IMR-90 (cell line): ENCODE measurements around the gene GNAI1. TPM values are rescaled to one million over a fixed set of nuclear protein-coding genes. Genes with fewer than 3 reads are reported as not detected.
A peak's percentile ranks its signal among the peaks of the same experiment; 100 is the strongest.

Experiments
- ATAC-seq: fragments of 200-7000 bp; cut with Tn5 transposase; 2 replicates; pipeline ENCODE4 v1.9.1; 2020; ENCODE audit warnings: low read depth, mild to moderate bottlenecking, moderate library complexity
- BruUV-seq: library from RNA; stranded (reverse); fragments of 400-500 nt; replicated peaks from 2 replicates; lab custom pipeline; 2021; lab: Mats Ljungman, UMichigan
- CTCF ChIA-PET: fragments of 300-600 bp; formaldehyde crosslinking; extraction: SDS; loops from one replicate; lab custom pipeline; 2021; ENCODE audit warnings: antibody characterized with exemption; lab: Yijun Ruan, JAX
- POLR2A ChIA-PET: fragments of 300-600 bp; sonication (Branson Sonifier 250); formaldehyde crosslinking; loops from one replicate; lab custom pipeline; 2022; ENCODE audit warnings: antibody characterized with exemption; ENCODE audit not compliant: unreplicated experiment; lab: Charles Lee
- DNase-seq: peaks from one replicate; pipeline ENCODE4 v3.0.0; 2013
- H2AFZ ChIP-seq: replicated peaks from 2 replicates; pipeline ENCODE3; 2013; ENCODE audit warnings: low read length, mild to moderate bottlenecking; ENCODE audit not compliant: poor library complexity
- H2AK5ac ChIP-seq: 2 replicates; pipeline ENCODE4 v1.6.1; 2013; ENCODE audit warnings: low read depth, low read length, inconsistent platforms
- H2AK9ac ChIP-seq: replicated peaks from 2 replicates; pipeline ENCODE3; 2013; ENCODE audit warnings: mild to moderate bottlenecking, low read depth, low read length, moderate library complexity; ENCODE audit not compliant: poor library complexity
- H2BK120ac ChIP-seq: 2 replicates; pipeline ENCODE4 v1.6.1; 2013; ENCODE audit warnings: low read depth, low read length, inconsistent platforms
- H2BK15ac ChIP-seq: 3 replicates; pipeline ENCODE4 v1.6.1; 2013; ENCODE audit warnings: low read depth, low read length, inconsistent platforms
- H2BK20ac ChIP-seq: 2 replicates; pipeline ENCODE4 v1.6.1; 2013; ENCODE audit warnings: low read depth, mild to moderate bottlenecking, inconsistent platforms, low read length, moderate library complexity
- H2BK5ac ChIP-seq: 2 replicates; pipeline ENCODE4 v1.6.1; 2013; ENCODE audit warnings: mild to moderate bottlenecking, low read depth, low read length, inconsistent platforms; ENCODE audit not compliant: poor library complexity, severe bottlenecking
- H3K14ac ChIP-seq: replicated peaks from 2 replicates; pipeline ENCODE4 v1.6.1; 2013; ENCODE audit warnings: low read depth, low read length, inconsistent platforms
- H3K18ac ChIP-seq: 2 replicates; pipeline ENCODE4 v1.6.1; 2013; ENCODE audit warnings: low read depth, low read length, control low read depth
- H3K23ac ChIP-seq: 2 replicates; pipeline ENCODE4 v1.6.1; 2013; ENCODE audit warnings: low read depth, low read length, inconsistent platforms
- H3K27ac ChIP-seq: 2 replicates; pipeline ENCODE4 v1.5.1; 2013; ENCODE audit warnings: mild to moderate bottlenecking, control low read depth, low read length; ENCODE audit not compliant: insufficient read depth
- H3K27me3 ChIP-seq: 2 replicates; pipeline ENCODE4 v1.6.1; 2013; ENCODE audit warnings: low read length; ENCODE audit not compliant: control insufficient read depth, insufficient read depth
- H3K36me3 ChIP-seq: 2 replicates; pipeline ENCODE4 v1.6.1; 2013; ENCODE audit warnings: low read length, mixed read lengths; ENCODE audit not compliant: control insufficient read depth, insufficient read depth
- H3K4ac ChIP-seq: 2 replicates; pipeline ENCODE4 v1.6.1; 2013; ENCODE audit warnings: low read depth, low read length, inconsistent platforms
- H3K4me1 ChIP-seq: 2 replicates; pipeline ENCODE4 v1.6.1; 2013; ENCODE audit warnings: low read length, mixed read lengths; ENCODE audit not compliant: control insufficient read depth, insufficient read depth
- H3K4me2 ChIP-seq: 2 replicates; pipeline ENCODE4 v1.6.1; 2013; ENCODE audit warnings: low read depth, mild to moderate bottlenecking, control low read depth, low read length, moderate library complexity
- H3K4me3 ChIP-seq: 2 replicates; pipeline ENCODE4 v1.5.1; 2013; ENCODE audit warnings: low read depth, mild to moderate bottlenecking, control low read depth, low read length, moderate library complexity; ENCODE audit not compliant: insufficient read depth
- H3K56ac ChIP-seq: 2 replicates; pipeline ENCODE4 v1.6.1; 2013; ENCODE audit warnings: low read length, inconsistent platforms; ENCODE audit not compliant: insufficient read depth; ENCODE audit errors: extremely low read depth
- H3K79me1 ChIP-seq, 2 experiments: 2 replicates each; pipeline ENCODE4 v1.6.1; 2013; ENCODE audit warnings: low read length in 2 of 2, inconsistent platforms in 1 of 2, low read depth in 1 of 2
- H3K9ac ChIP-seq: 2 replicates; pipeline ENCODE4 v1.6.1; 2013; ENCODE audit warnings: low read depth, low read length, control low read depth
- H3K9me1 ChIP-seq: 2 replicates; pipeline ENCODE4 v1.6.1; 2013; ENCODE audit warnings: low read length, inconsistent platforms; ENCODE audit not compliant: insufficient read depth
- H3K9me3 ChIP-seq: 2 replicates; pipeline ENCODE4 v1.6.1; 2013; ENCODE audit warnings: low read length; ENCODE audit not compliant: control insufficient read depth, insufficient read depth
- H4K20me1 ChIP-seq: 2 replicates; pipeline ENCODE4 v1.6.1; 2013; ENCODE audit warnings: low read length, inconsistent platforms; ENCODE audit not compliant: insufficient read depth
- H4K5ac ChIP-seq: 2 replicates; pipeline ENCODE4 v1.6.1; 2013; ENCODE audit warnings: mild to moderate bottlenecking, low read depth, low read length, control low read depth
- H4K8ac ChIP-seq, 2 experiments: 2 replicates each; pipeline ENCODE4 v1.6.1; 2013; ENCODE audit warnings: low read depth in 2 of 2, low read length in 2 of 2, control low read depth in 1 of 2, inconsistent platforms in 1 of 2
- H4K91ac ChIP-seq: 2 replicates; pipeline ENCODE4 v1.6.1; 2013; ENCODE audit warnings: low read depth, low read length, inconsistent platforms; ENCODE audit not compliant: insufficient read depth
- BHLHE40 ChIP-seq: fragments of 150-350 bp; IDR thresholded peaks from 2 replicates; pipeline ENCODE4 v1.6.1; 2016; ENCODE audit warnings: mild to moderate bottlenecking, low read depth, low read length
- CEBPB ChIP-seq: IDR thresholded peaks from 2 replicates; pipeline ENCODE4 v1.6.1; 2012; ENCODE audit warnings: low read depth, low read length, improper control_type of control experiment
- CHD1 ChIP-seq: IDR thresholded peaks from 2 replicates; pipeline ENCODE4 v1.6.1; 2012; ENCODE audit warnings: low read depth, low read length, improper control_type of control experiment
- CTCF ChIP-seq: conservative IDR thresholded peaks from 2 replicates; pipeline ENCODE4 v1.5.1; 2012; ENCODE audit warnings: mild to moderate bottlenecking, low read depth, low read length, improper control_type of control experiment
- ELK1 ChIP-seq: fragments of 150-350 bp; IDR thresholded peaks from 2 replicates; pipeline ENCODE4 v1.6.1; 2016; ENCODE audit warnings: low read depth, mild to moderate bottlenecking, low read length, moderate library complexity, borderline replicate concordance
- FOS ChIP-seq: fragments of 150-350 bp; IDR thresholded peaks from 2 replicates; pipeline ENCODE4 v1.6.1; 2016; ENCODE audit warnings: low read depth, low read length
- MAFK ChIP-seq: IDR thresholded peaks from 2 replicates; pipeline ENCODE4 v1.6.1; 2012; ENCODE audit warnings: low read depth, low read length, improper control_type of control experiment
- MAZ ChIP-seq: IDR thresholded peaks from 2 replicates; pipeline ENCODE4 v1.6.1; 2012; ENCODE audit warnings: low read depth, mild to moderate bottlenecking, low read length, improper control_type of control experiment, moderate library complexity, borderline replicate concordance
- MXI1 ChIP-seq: IDR thresholded peaks from 2 replicates; pipeline ENCODE4 v1.6.1; 2012; ENCODE audit warnings: low read depth, mild to moderate bottlenecking, low read length, moderate library complexity, borderline replicate concordance
- NFE2L2 ChIP-seq: fragments of 150-350 bp; IDR thresholded peaks from 2 replicates; pipeline ENCODE4 v1.6.1; 2016; ENCODE audit warnings: low read depth, mild to moderate bottlenecking, low read length
- POLR2A ChIP-seq: IDR thresholded peaks from 2 replicates; pipeline ENCODE4 v1.6.1; 2012; ENCODE audit warnings: mild to moderate bottlenecking, low read depth, low read length
- RAD21 ChIP-seq: IDR thresholded peaks from 2 replicates; pipeline ENCODE4 v1.6.1; 2012; ENCODE audit warnings: low read length, improper control_type of control experiment
- RCOR1 ChIP-seq: IDR thresholded peaks from 2 replicates; pipeline ENCODE4 v1.6.1; 2012; ENCODE audit warnings: mild to moderate bottlenecking, low read length, improper control_type of control experiment; ENCODE audit not compliant: insufficient replicate concordance
- RFX5 ChIP-seq: IDR thresholded peaks from 2 replicates; pipeline ENCODE4 v1.8.0; 2012; ENCODE audit warnings: low read depth, mild to moderate bottlenecking, low read length, moderate library complexity
- SMC3 ChIP-seq: fragments of 150-350 bp; IDR thresholded peaks from 2 replicates; pipeline ENCODE4 v1.6.1; 2016; ENCODE audit warnings: low read depth, mild to moderate bottlenecking, antibody characterized with exemption, low read length, moderate library complexity
- USF2 ChIP-seq: fragments of 150-350 bp; IDR thresholded peaks from 2 replicates; pipeline ENCODE4 v1.6.1; 2017; ENCODE audit warnings: mild to moderate bottlenecking, antibody characterized with exemption, low read length, low read depth
- WGBS, 2 experiments: methylation state at CpG; one replicate each; pipeline versions ENCODE4 v1.1.5 to v1.1.7; 2013; ENCODE audit warnings: missing lambda C conversion rate in 2 of 2; ENCODE audit not compliant: insufficient read length in 1 of 2; ENCODE audit errors: extremely low coverage in 2 of 2; 5-methylcytosine and 5-hydroxymethylcytosine counted together
- dilution Hi-C: fragments of 300-500 bp; cut with HindIII; formaldehyde crosslinking; loops from one replicate; pipeline ENCODE4 v1.14.3; 2018; ENCODE audit warnings: low sequenced_read_pairs; ENCODE audit not compliant: unreplicated experiment
- in situ Hi-C: fragments of 300-500 bp; cut with MboI; formaldehyde crosslinking; loops from 3 replicates; pipeline ENCODE4 v1.14.3; 2019; ENCODE audit warnings: low sequenced_read_pairs, inconsistent platforms, mixed read lengths
- intact Hi-C: fragments of 100-400 bp; cut with micrococcal nuclease; formaldehyde crosslinking; loops from 2 replicates; pipeline ENCODE4 v1.10.0; 2022
- polyA plus RNA-seq, 3 experiments: library from polyadenylated mRNA; depleted of rRNA; stranded (reverse); fragments of >200 nt; gene quantifications; 2 replicates each; pipeline ENCODE4 v1.2.3, GENCODE V29; 2012; ENCODE audit warnings: low replicate concordance in 1 of 3
- total RNA-seq: library from RNA; depleted of rRNA; stranded (reverse); fragments of >200 nt; gene quantifications from 2 replicates; pipeline ENCODE4 v1.2.3, GENCODE V29; 2012

GNAI1 gene
- total and polyA plus RNA-seq, 2 of the 4 experiments (the other 2 are of a cell fraction), result 21.1 to 26.5 TPM

GRCh38 chr7:80273327-80273726, 138.7 kb downstream of the GNAI1 start:
- H3K79me1 ChIP-seq, result no peaks in the 10 kb centered on the region
- H3K4ac ChIP-seq, result no peak overlapping the region
- WGBS, 2 experiments, result no CpG with 5 or more reads among the region's 3 CpGs
- H3K4me1 ChIP-seq, result peaks cover 7% of the 10 kb centered on the region
- H3K9me1 ChIP-seq, result no peaks in the 10 kb centered on the region
- no peak overlapping the region for H3K9ac ChIP-seq
- H3K36me3 ChIP-seq, result no peaks in the 10 kb centered on the region
- no peak overlapping the region for H2BK20ac ChIP-seq
- no peak overlapping the region for H3K18ac ChIP-seq
- H4K91ac ChIP-seq, result no peak overlapping the region
- H3K56ac ChIP-seq, result no peak overlapping the region
- H2AK5ac ChIP-seq, result no peak overlapping the region
- H4K20me1 ChIP-seq, result no peaks in the 10 kb centered on the region
- no peak overlapping the region for H3K23ac ChIP-seq
- dilution Hi-C loops, result no loop called here
- in situ Hi-C loops, result no loop called here
- no peak overlapping the region for H4K5ac ChIP-seq
- H2AFZ ChIP-seq, result no peak overlapping the region
- no peak overlapping the region for H3K4me3 ChIP-seq
- BruUV-seq, result no TSS peak
- no peak overlapping the region for H3K27ac ChIP-seq
- ATAC-seq, result no peak
- peak; percentile 65 for DNase-seq
- no peak overlapping the region for H3K14ac ChIP-seq
- intact Hi-C loops, result loop anchor here (2.0 to 5.0 kb wide), 2 partner anchors 46 to 137 kb away; no protein-coding TSS in a partner anchor
- peaks cover 4% of the 10 kb centered on the region for H3K27me3 ChIP-seq
- ChIA-PET POLR2A (no interaction called here), CTCF (no interaction called here)
- no peak overlapping the region for H4K8ac ChIP-seq
- H2BK15ac ChIP-seq, result no peak overlapping the region
- H2AK9ac ChIP-seq, result no peak overlapping the region
- no peak overlapping the region for H2BK5ac ChIP-seq
- no peaks in the 10 kb centered on the region for H3K9me3 ChIP-seq
- no peak overlapping the region for H2BK120ac ChIP-seq
- H3K4me2 ChIP-seq, result no peak overlapping the region
- TF ChIP-seq ELK1, result no peak
- 0 out of 2 replicates have a peak, but pooled peaks have one; percentile 9 for TF ChIP-seq CTCF
- TF ChIP-seq RAD21, result no peak
- no peak for TF ChIP-seq RFX5
- no peak for TF ChIP-seq NFE2L2
- TF ChIP-seq RCOR1, result no peak
- TF ChIP-seq MAFK, result no peak
- no peak for TF ChIP-seq SMC3
- no peak for TF ChIP-seq POLR2A
- TF ChIP-seq CEBPB, result peak; percentile 74
- no peak for TF ChIP-seq MXI1
- no peak for TF ChIP-seq CHD1
- peak; percentile 47 for TF ChIP-seq BHLHE40
- peak; percentile 40; the same call in 1 of the 2 replicates for TF ChIP-seq FOS
- no peak for TF ChIP-seq USF2
- TF ChIP-seq MAZ, result no peak
